ENCODE results near the gene GPR62. TPM values are rescaled to one million over a fixed set of nuclear protein-coding genes. Genes with fewer than 3 reads are reported as not detected.

GPR62 gene
- total RNA-seq, 1 experiment from 2014 or later = not detected

- in situ Hi-C loops (cut with HindIII; ENCODE audit: low pct_unique_long_range_greater_than_20kb, low sequenced_read_pairs) = no loop called here
- ChIA-PET POLR2A (no interaction called here), CTCF (no interaction called here)
- no TSS peak for BruUV-seq (replicated peaks)
- no peak overlapping the region for H3K4me3 ChIP-seq (ENCODE audit: low read depth in 2 of 2, low read length in 2 of 2)
- ATAC-seq (no peak), DNase-seq (ENCODE audit: low read depth, low spot score) (no peak)
- intact Hi-C loops (cut with micrococcal nuclease; ENCODE audit: unreplicated experiment) = no loop called here
- no peaks in the 10 kb centered on the region for H3K27me3 ChIP-seq (ENCODE audit: control insufficient read depth, insufficient read depth, low read length)
- TF ChIP-seq SIN3A (IDR thresholded peaks at IDR 0.05; ENCODE audit: borderline replicate concordance, insufficient read depth, low read depth, low read length) = no peak
- no peak for TF ChIP-seq POLR2AphosphoS5 (IDR thresholded peaks at IDR 0.05; ENCODE audit: low read depth, low read length)
- TF ChIP-seq CTCF (IDR thresholded peaks at IDR 0.05) = no peak
- no peak for TF ChIP-seq TCF7L2 (IDR thresholded peaks at IDR 0.05; ENCODE audit: low read depth, low read length)
- no peak for TF ChIP-seq REST (IDR thresholded peaks at IDR 0.05; ENCODE audit: insufficient read depth in 1 of 2, low read depth in 2 of 2, low read length in 1 of 2)
- H3K4me1 ChIP-seq (ENCODE audit: control insufficient read depth, insufficient read depth, low read length) = peaks cover 20% of the 10 kb centered on the region
- no peaks in the 10 kb centered on the region; the same call in 1 of the 2 replicates for H3K36me3 ChIP-seq (ENCODE audit: control insufficient read depth, insufficient read depth, low read length)
- H3K27ac ChIP-seq (ENCODE audit: low read length) = no peak overlapping the region
- H3K9me3 ChIP-seq (ENCODE audit: control insufficient read depth, insufficient read depth, low read depth, low read length) = no peaks in the 10 kb centered on the region
These were observed 22.9 kb downstream of the GPR62 start for GRCh38 chr3:51978143-51978502.

GRCh38 chr3:51980253-51980652 lies 25.1 kb downstream of the GPR62 start:
- POLR2A ChIA-PET = no interaction called here
- peaks cover 16% of the 10 kb centered on the region for H3K4me1 ChIP-seq (ENCODE audit: control insufficient read depth, insufficient read depth, low read length)
- BruUV-seq (replicated peaks) = no TSS peak

More at GRCh38 chr3:51980253-51980652, 25.1 kb downstream of the GPR62 start:
- CTCF ChIA-PET = no interaction called here
- no peak overlapping the region for H3K4me3 ChIP-seq (ENCODE audit: low read depth in 2 of 2, low read length in 2 of 2)
- H3K27ac ChIP-seq (ENCODE audit: low read length) = no peak overlapping the region
- no peak for ATAC-seq
- H3K36me3 ChIP-seq (ENCODE audit: control insufficient read depth, insufficient read depth, low read length) = no peaks in the 10 kb centered on the region
- in situ Hi-C loops (cut with HindIII; ENCODE audit: low pct_unique_long_range_greater_than_20kb, low sequenced_read_pairs) = no loop called here
- intact Hi-C loops (cut with micrococcal nuclease; ENCODE audit: unreplicated experiment) = no loop called here
- H3K27me3 ChIP-seq (ENCODE audit: control insufficient read depth, insufficient read depth, low read length) = no peaks in the 10 kb centered on the region
- H3K9me3 ChIP-seq (ENCODE audit: control insufficient read depth, insufficient read depth, low read depth, low read length) = no peaks in the 10 kb centered on the region
- TF ChIP-seq SIN3A (IDR thresholded peaks at IDR 0.05; ENCODE audit: borderline replicate concordance, insufficient read depth, low read depth, low read length) (no peak), POLR2AphosphoS5 (IDR thresholded peaks at IDR 0.05; ENCODE audit: low read depth, low read length) (no peak), TCF7L2 (IDR thresholded peaks at IDR 0.05; ENCODE audit: low read depth, low read length) (no peak), CTCF (IDR thresholded peaks at IDR 0.05) (no peak), REST (IDR thresholded peaks at IDR 0.05; ENCODE audit: insufficient read depth in 1 of 2, low read depth in 2 of 2, low read length in 1 of 2) (no peak)
- DNase-seq (ENCODE audit: low read depth, low spot score) = no peak

All from Panc1 (cell line).